ENCODE results near the gene SERTM1.
A peak's percentile ranks its signal among the peaks of the same experiment; 100 is the strongest.

SERTM1 gene

GRCh38 chr13:36706755-36707154, 32.9 kb downstream of the SERTM1 start:
- Histone ChIP-seq H3K27me3 (peaks cover 16% of the 10 kb centered on the region), H3K9me3 (no peaks in the 10 kb centered on the region), H3K4me1 (no peaks in the 10 kb centered on the region), H3K36me3 (no peaks in the 10 kb centered on the region), H3K4me3 (ENCODE audit: low read depth, low read length) (no peak overlapping the region)
- no peak for DNase-seq
- no peak for TF ChIP-seq CTCF (IDR thresholded peaks at IDR 0.05; ENCODE audit: low read depth, low read length)

- TF ChIP-seq CTCF (IDR thresholded peaks at IDR 0.05; ENCODE audit: low read depth, low read length) = no peak
- no peaks in the 10 kb centered on the region for H3K4me1 ChIP-seq
- H3K4me3 ChIP-seq (ENCODE audit: low read depth, low read length) = no peak overlapping the region
- DNase-seq = no peak
- H3K36me3 ChIP-seq = no peaks in the 10 kb centered on the region
- no peaks in the 10 kb centered on the region for H3K9me3 ChIP-seq
- peaks cover 4% of the 10 kb centered on the region for H3K27me3 ChIP-seq
Measured at GRCh38 chr13:36709136-36709890, 35.5 kb downstream of the SERTM1 start.

- no peak for DNase-seq
- Histone ChIP-seq H3K27me3 (no peaks in the 10 kb centered on the region; the same call in 1 of the 2 replicates), H3K4me3 (ENCODE audit: low read depth, low read length) (no peak overlapping the region), H3K9me3 (no peaks in the 10 kb centered on the region), H3K36me3 (no peaks in the 10 kb centered on the region), H3K4me1 (no peaks in the 10 kb centered on the region)
- no peak for TF ChIP-seq CTCF (IDR thresholded peaks at IDR 0.05; ENCODE audit: low read depth, low read length)
Measured at GRCh38 chr13:36710396-36710795, 36.6 kb downstream of the SERTM1 start.

GRCh38 chr13:36712290-36712689, 38.5 kb downstream of the SERTM1 start:
- Histone ChIP-seq H3K27me3 (no peaks in the 10 kb centered on the region), H3K9me3 (no peaks in the 10 kb centered on the region), H3K4me3 (ENCODE audit: low read depth, low read length) (no peak overlapping the region), H3K36me3 (no peaks in the 10 kb centered on the region), H3K4me1 (no peaks in the 10 kb centered on the region)
- no peak for TF ChIP-seq CTCF (IDR thresholded peaks at IDR 0.05; ENCODE audit: low read depth, low read length)
- no peak for DNase-seq

- no peaks in the 10 kb centered on the region for H3K9me3 ChIP-seq
- no peak for TF ChIP-seq CTCF (IDR thresholded peaks at IDR 0.05; ENCODE audit: low read depth, low read length)
- DNase-seq = peak; percentile 23
Measured at GRCh38 chr13:36712770-36713169, 39.0 kb downstream of the SERTM1 start.

GRCh38 chr13:36713887-36714286, 40.1 kb downstream of the SERTM1 start:
- Histone ChIP-seq H3K9me3 (no peaks in the 10 kb centered on the region), H3K27me3 (no peaks in the 10 kb centered on the region)

More at GRCh38 chr13:36712770-36713169, 39.0 kb downstream of the SERTM1 start:
- H3K36me3 ChIP-seq = no peaks in the 10 kb centered on the region
- H3K27me3 ChIP-seq = no peaks in the 10 kb centered on the region
- no peak overlapping the region for H3K4me3 ChIP-seq (ENCODE audit: low read depth, low read length)
- no peaks in the 10 kb centered on the region for H3K4me1 ChIP-seq

More at GRCh38 chr13:36713887-36714286, 40.1 kb downstream of the SERTM1 start:
- TF ChIP-seq CTCF (IDR thresholded peaks at IDR 0.05; ENCODE audit: low read depth, low read length) = no peak
- Histone ChIP-seq H3K36me3 (no peaks in the 10 kb centered on the region), H3K4me3 (ENCODE audit: low read depth, low read length) (no peak overlapping the region), H3K4me1 (no peaks in the 10 kb centered on the region)
- no peak for DNase-seq

All from BE2C (cell line).